GM21390 (cell line): ENCODE results near the gene HVCN1.
"Not testable (repeated sequence)": the region's sequence is repeated elsewhere in the genome, so short reads cannot be mapped to it uniquely, and the experiment has no call there.

Experiments
- ATAC-seq: cut with Tn5 transposase; IDR thresholded peaks from one replicate; pipeline ENCODE4 v1.9.1; 2021; ENCODE audit not compliant: unreplicated experiment

The HVCN1 gene

GRCh38 chr12:110668480-110669192 lies 20.3 kb downstream of the HVCN1 start:
- no peak for ATAC-seq

GRCh38 chr12:110667671-110668070 lies 21.2 kb downstream of the HVCN1 start:
- ATAC-seq = no peak

DNA sequence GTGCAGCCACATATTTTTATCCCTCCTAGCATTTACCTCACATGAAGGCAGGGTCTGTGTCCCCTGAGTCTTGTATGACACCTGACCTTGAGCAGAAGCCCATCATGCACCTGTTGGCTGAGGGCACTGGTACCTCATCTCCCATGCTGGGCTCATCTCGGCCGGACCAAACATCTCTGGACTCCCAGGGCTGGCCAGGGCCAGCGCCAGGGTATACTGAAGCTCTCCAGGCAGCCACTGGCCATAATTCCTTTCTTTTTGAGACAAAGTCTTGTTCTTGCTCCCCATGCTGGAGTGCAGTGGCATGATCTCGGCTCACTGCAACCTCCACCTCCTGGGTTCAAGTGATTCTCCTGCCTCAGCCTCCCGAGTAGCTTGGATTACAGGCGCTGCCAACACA lies 22.0 kb downstream of the HVCN1 start:
- no peak for ATAC-seq

DNA sequence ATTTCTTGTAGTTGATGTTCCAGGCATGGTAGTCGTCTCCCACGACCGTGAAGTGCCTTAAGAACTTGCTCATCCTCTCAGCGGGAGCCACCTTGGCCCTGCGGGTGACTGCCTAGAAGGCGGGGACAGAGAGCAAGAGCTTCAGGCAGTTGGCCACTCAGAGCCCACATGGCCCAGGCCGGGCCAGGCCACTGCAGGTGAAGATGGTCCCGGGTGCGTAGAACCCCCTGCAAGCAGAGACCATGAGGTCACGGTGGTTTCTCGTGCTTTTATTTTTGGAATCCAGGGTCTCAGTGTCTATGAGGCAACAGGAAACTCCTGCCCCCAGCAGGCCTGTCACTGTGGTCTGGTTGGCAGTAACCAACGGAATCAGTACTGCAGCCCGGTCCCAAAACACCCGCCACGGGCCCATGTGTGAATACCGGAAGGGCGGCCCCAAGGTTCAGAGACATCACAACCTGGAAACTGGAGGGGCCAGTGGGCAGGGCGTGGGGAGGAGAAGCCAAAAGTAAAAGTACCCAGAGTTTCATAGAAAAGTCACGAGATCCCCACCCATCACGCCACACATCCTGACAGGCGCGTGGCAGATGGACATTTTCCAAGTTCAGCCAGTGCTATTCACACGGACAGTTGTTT lies 27.5 kb downstream of the HVCN1 start:
- peak; percentile 91 for ATAC-seq

DNA sequence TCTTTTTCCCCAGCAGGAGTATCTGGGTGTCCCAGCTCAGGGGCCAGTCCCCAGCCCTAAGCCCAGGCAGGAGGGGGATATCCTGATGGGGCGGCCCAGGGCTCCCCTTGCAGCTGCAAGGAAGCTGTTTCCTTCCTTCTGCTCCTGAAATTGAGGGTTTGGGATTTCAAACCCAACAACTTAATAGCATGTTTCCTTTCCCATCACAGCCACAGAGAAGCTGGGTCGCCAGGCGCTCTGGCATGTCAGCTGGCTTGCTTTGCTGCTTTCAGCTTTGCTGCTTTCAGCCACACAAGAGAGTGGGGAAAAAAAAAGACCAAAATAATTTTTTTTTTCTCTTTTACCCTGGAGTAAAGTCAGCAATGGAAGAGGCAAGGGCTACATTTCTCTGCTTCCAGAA lies 30.0 kb downstream of the HVCN1 start:
- no peak for ATAC-seq

DNA sequence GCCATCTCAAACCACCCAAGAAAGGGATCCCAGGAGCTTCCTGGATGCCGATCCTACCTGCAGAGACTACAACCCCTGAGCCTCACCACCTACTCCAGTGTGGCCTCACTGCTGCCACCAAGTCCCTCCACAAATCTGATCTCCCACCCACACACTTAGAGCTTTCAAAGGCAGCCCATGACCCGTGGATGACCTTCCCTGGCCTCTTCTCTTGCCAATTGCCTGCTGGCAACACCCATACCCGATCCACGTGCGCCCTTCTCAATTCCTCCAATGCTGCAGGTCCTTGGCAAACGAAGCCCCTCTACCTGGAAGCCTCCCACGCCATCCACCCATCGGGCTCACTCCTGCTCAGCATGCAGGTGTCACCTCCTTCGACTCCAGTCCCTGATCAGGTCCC lies 30.7 kb downstream of the HVCN1 start:
- no peak for ATAC-seq

DNA sequence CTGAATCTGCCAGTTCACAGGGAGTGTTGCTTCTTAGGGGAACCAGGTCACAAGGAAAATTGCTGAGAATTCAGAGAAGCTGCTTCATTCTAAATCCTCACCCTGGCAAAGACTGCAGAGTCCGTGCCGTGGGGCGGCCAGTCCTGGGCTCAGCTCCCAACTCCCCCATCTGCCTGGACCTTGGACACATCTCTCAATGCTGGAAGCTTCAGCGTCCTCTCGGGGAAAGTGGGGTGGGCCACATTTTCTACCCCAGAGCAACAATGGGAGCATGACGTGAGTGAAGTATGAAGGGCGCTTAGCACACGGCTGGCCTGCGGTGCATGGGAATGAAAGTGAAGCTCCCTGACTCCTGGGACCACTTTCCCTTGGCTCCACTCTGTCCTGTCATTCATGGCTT lies 31.2 kb downstream of the HVCN1 start:
- ATAC-seq = no peak

DNA sequence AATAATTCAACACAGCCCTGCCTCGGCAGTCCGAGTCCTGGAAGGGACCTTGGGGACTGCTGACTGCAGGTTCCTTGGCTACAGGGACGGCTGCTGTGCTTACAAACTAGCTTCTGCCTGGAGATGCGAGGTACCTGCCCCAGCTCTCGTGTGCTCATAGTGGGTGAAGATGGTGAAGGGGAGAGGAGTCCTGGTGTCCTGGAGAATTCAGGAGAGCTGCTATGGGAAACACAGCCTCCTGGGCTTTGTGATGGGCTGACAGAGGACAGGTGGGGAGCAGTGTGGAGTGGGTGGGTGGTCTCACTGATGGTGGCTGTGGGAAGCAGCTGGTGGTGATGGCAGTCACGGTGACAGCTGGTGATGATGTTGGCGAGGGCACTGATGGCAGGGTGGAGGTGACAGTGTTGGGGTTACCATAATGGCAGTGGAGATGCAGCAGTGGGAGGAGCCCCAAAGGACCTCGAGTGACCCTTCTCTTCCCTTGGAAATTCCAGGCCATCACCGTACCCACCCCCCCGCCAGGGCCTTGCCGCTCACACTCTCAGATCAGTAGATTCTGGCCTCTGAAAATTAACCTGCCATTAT lies 32.8 kb downstream of the HVCN1 start:
- no peak for ATAC-seq

- ATAC-seq = not testable (repeated sequence)
Observed at GRCh38 chr12:110654238-110654637, 34.7 kb downstream of the HVCN1 start.

DNA sequence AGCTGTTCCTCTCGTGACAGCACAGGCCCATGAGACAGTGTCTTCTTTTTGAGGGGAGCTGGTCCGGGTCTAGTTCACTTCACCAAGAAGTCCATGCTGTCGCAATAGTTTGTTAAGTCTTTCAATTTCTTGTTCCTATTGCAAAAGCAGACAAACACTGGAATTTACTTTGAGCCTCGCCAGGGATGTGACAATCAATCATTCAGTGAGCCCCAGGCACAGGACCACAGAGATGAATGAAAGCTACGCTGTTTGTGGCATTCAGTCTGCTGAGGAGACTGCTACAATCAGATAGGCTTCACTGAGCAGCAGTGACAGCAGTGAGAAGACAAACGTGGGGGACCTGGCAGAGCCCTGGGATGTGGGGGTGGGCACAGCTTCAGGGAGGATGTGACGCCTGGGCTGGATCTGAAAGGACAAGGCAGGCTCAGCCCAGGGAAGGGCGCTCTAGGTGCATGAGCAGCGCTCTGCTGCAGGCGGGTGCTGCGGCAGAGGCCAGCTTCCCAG lies 39.5 kb downstream of the HVCN1 start:
- ATAC-seq = no peak

- peak; percentile 70 for ATAC-seq
Observed at GRCh38 chr12:110647631-110648040, 41.3 kb downstream of the HVCN1 start.

- ATAC-seq = no peak
Observed at GRCh38 chr12:110641521-110641920, 47.4 kb downstream of the HVCN1 start.

GRCh38 chr12:110640275-110641025 lies 48.5 kb downstream of the HVCN1 start:
- no peak for ATAC-seq

GRCh38 chr12:110639336-110640141 lies 49.4 kb downstream of the HVCN1 start:
- no peak for ATAC-seq

- no peak for ATAC-seq
Observed at GRCh38 chr12:110638796-110639195, 50.1 kb downstream of the HVCN1 start.

- no peak for ATAC-seq
Observed at GRCh38 chr12:110637869-110638441, 51.0 kb downstream of the HVCN1 start.

- no peak for ATAC-seq
Observed at GRCh38 chr12:110636516-110636915, 52.4 kb downstream of the HVCN1 start.

DNA sequence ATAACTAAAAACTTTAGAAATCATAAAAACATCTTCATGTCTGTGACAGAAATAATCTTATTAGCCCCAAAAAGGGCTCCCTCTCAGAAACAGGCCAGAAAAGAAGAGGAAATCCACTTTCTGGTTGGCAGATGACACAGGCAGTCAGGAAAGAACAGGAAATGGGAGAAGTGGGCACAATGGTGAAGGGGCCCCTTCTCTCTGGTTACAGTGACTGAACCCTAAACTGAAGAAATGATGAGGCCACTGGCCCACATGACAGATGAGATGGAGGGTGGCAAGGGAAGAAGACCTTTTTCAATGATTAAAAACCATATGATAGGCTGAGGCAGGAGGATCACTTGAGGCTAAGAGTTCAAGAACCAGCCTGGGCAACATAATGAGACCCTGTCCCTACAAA lies 53.9 kb downstream of the HVCN1 start:
- no peak for ATAC-seq

DNA sequence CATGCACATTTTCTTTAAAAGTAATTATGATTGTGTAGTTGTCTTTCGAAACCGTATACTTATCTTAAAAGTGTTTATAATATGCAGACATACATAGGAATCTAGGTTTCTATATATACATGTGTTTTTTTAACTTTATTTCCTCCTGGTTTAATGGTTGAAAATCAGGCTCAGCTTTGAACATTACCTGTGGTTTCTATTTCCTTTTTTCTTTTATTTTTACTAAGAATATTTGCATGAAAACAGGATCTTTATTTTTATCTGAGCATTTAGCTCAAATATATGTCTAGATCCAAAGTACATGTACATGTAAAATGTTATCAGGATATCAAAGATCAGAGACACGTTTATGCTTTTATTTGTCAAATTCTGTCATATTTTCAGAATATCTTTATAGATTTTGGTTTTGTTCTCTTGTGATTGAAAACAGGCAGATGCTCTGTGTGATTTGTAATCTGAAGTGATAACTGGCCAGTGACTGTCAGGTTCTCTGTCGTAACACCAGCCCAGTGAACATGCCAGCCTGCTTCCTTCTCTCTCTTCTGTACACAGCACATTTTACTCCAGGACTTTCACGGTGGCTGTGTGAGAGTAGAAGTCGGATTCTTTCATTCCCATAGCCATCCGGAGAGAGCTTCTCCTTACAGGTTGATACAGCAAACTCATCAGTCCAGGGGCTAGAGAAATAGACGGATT lies 61.3 kb downstream of the HVCN1 start:
- no peak for ATAC-seq

DNA sequence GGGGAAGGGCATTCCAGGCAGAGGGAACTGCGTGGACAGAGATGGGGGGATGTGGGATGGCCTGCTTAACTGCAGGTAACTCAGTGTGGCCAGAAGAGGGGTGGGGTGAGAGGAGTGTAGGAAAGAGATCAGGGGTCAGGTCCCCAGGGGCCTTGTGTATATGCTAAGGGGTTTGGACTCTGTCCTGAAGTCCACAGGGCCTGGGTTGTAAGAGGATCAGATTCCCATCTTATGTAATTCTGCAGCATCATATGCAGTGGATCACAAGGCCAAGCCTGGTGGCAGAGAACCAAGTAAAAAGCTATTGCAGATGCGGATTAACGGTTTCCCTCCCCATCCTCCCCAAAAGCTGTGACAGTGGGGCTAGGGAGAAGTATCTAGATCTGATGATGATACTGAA lies 66.3 kb downstream of the HVCN1 start:
- no peak for ATAC-seq
